Stomach (tissue), 9 donors: ENCODE measurements around the gene MTCL1. TPM values are rescaled to one million over a fixed set of nuclear protein-coding genes. Genes with fewer than 3 reads are reported as not detected.

Source experiments
- DNase-seq, 2 donors: peaks; one replicate each; pipeline versions ENCODE4 v3.0.0 to v3.0.0-alpha.2; 2013 to 2019
- H3K27ac ChIP-seq, 5 donors: fragments of 200-600 bp in 4 of 5; sonication (generic) in 4 of 5; one replicate each; pipeline ENCODE4 v1.5.1; 2013 to 2019; ENCODE audit warnings: mild to moderate bottlenecking in 1 of 5, moderate library complexity in 1 of 5
- H3K27me3 ChIP-seq, 3 donors: fragments of 200-600 bp; sonication (generic); one replicate each; pipeline ENCODE4 v1.5.1; 2017 to 2019; ENCODE audit warnings: mixed run types in 1 of 3
- H3K36me3 ChIP-seq, 4 donors: fragments of 200-600 bp; sonication (generic); 1 replicate in 3 of 4; 2 replicates in 1 of 4; pipeline ENCODE4 v1.5.1; 2016 to 2019
- H3K4me1 ChIP-seq, 4 donors: fragments of 200-600 bp; sonication (generic); one replicate each; pipeline ENCODE4 v1.5.1; 2016 to 2019
- H3K4me3 ChIP-seq, 4 donors: fragments of 200-600 bp; sonication (generic) in 3 of 4; one replicate each; pipeline ENCODE4 v1.5.1; 2016 to 2019; ENCODE audit warnings: mild to moderate bottlenecking in 1 of 4
- H3K9me3 ChIP-seq, 4 donors: fragments of 200-600 bp; sonication (generic); one replicate each; pipeline ENCODE4 v1.5.1; 2016 to 2019
- CTCF ChIP-seq, 7 experiments: fragments of 450-650 bp in 4 of 7; fragments of 200-600 bp in 3 of 7; sonication (generic) in 3 of 7; IDR thresholded peaks; one replicate each; pipeline ENCODE4 v1.5.1; 2016 to 2019; ENCODE audit warnings: antibody characterized with exemption in 7 of 7, control low read depth in 2 of 7, mild to moderate bottlenecking in 1 of 7
- EP300 ChIP-seq: sonication (generic); formaldehyde crosslinking; IDR thresholded peaks from one replicate; pipeline ENCODE4 v1.6.1; 2017; ENCODE audit warnings: antibody characterized with exemption
- POLR2A ChIP-seq, 4 donors: fragments of 450-650 bp; IDR thresholded peaks; one replicate each; pipeline ENCODE4 v1.6.1; 2016; ENCODE audit warnings: antibody characterized with exemption in 4 of 4, control low read depth in 2 of 4, mild to moderate bottlenecking in 1 of 4, moderate library complexity in 1 of 4
- POLR2AphosphoS5 ChIP-seq, 3 donors: sonication (generic); formaldehyde crosslinking; IDR thresholded peaks; one replicate each; pipeline ENCODE4 v1.6.1; 2016; ENCODE audit warnings: antibody characterized with exemption in 3 of 3
- WGBS, 5 donors: extraction: QIAGEN DNeasy Blood & Tissue Kit in 3 of 5; methylation state at CpG; one replicate each; pipeline versions ENCODE4 v1.1.5 to v1.1.7; 2013 to 2018; 5-methylcytosine and 5-hydroxymethylcytosine counted together
- intact Hi-C: fragments of 100-400 bp; cut with DNase I; formaldehyde crosslinking; loops from one replicate; pipeline ENCODE4 v1.15.1; 2023; ENCODE audit warnings: low total_unique reads
- polyA plus RNA-seq, 3 donors: library from polyadenylated mRNA; stranded (reverse); fragments of 200-250 nt; gene quantifications; one replicate each; pipeline ENCODE4 v1.2.3, GENCODE V29; 2013
- total RNA-seq, 5 donors: library from RNA; depleted of rRNA; stranded (reverse); fragments of >200 nt; gene quantifications; one replicate each; pipeline versions ENCODE4 v1.1.0 to v1.2.3, GENCODE V29; 2014 to 2016
- donor health status: healthy with polysubstance abuse.
- donor health status: Bipolar disorder and iron deficiency.
- donor health status: healthy.

MTCL1 gene
- total and polyA plus RNA-seq, 8 donors: 2.3 to 225 (median 20.5) TPM

DNA sequence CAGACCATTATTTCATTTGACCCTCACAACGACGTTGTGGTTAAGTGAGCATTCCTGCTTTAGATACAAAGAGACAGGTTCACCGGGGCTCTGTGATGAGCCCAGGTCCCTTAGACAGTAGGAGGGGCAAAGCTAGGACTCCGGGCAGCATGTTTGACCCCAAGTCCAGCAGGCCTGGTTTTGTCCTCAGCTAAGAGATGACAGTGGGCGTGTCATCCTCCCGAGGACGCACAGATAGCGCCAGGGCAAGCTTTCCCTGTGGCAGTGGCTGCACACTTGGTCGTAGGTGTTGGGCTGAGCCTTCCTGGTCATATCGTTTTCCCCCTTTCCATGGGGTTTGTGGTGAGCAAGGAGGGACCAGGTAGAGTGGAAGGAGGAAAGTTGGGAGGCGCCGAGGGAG, 76.3 kb downstream of the MTCL1 start:
- no peak for DNase-seq
- H3K36me3 ChIP-seq: peaks cover 6 to 54% (median 27%) of the 10 kb centered on the region in 4 donors
- H3K4me3 ChIP-seq: no peak overlapping the region
- H3K4me1 ChIP-seq: peaks cover 0 to 23% (median 9%) of the 10 kb centered on the region in 4 donors
- no peak overlapping the region for H3K27ac ChIP-seq
- intact Hi-C loops: no loop called here
- no peaks in the 10 kb centered on the region for H3K27me3 ChIP-seq
- 87 to 89% (median 88%) methylated on average over 11 to 12 of the region's 12 CpGs for WGBS, 5 donors
- H3K9me3 ChIP-seq: no peaks in the 10 kb centered on the region
- no peak for TF ChIP-seq POLR2AphosphoS5 (IDR thresholded peaks at IDR 0.05)
- TF ChIP-seq EP300: no peak
- TF ChIP-seq CTCF (IDR thresholded peaks at IDR 0.05): no peak
- TF ChIP-seq POLR2A (IDR thresholded peaks at IDR 0.05): no peak

GRCh38 chr18:8783335-8783993, 78.1 kb downstream of the MTCL1 start:
- H3K4me3 ChIP-seq: no peak overlapping the region
- H3K9me3 ChIP-seq: no peaks in the 10 kb centered on the region
- H3K4me1 ChIP-seq: peaks cover 0 to 7% (median 2%) of the 10 kb centered on the region in 4 donors
- H3K27ac ChIP-seq: no peak overlapping the region
- intact Hi-C loops: no loop called here
- TF ChIP-seq POLR2A (IDR thresholded peaks at IDR 0.05): no peak
- no peak for TF ChIP-seq EP300
- no peak for TF ChIP-seq POLR2AphosphoS5 (IDR thresholded peaks at IDR 0.05)
- no peak for TF ChIP-seq CTCF (IDR thresholded peaks at IDR 0.05)
- H3K36me3 ChIP-seq: peaks cover 6 to 68% (median 33%) of the 10 kb centered on the region in 4 donors
- WGBS, 5 donors: 90 to 96% (median 95%) methylated on average over 28 of the region's 28 CpGs
- no peak for DNase-seq
- H3K27me3 ChIP-seq: no peaks in the 10 kb centered on the region

DNA sequence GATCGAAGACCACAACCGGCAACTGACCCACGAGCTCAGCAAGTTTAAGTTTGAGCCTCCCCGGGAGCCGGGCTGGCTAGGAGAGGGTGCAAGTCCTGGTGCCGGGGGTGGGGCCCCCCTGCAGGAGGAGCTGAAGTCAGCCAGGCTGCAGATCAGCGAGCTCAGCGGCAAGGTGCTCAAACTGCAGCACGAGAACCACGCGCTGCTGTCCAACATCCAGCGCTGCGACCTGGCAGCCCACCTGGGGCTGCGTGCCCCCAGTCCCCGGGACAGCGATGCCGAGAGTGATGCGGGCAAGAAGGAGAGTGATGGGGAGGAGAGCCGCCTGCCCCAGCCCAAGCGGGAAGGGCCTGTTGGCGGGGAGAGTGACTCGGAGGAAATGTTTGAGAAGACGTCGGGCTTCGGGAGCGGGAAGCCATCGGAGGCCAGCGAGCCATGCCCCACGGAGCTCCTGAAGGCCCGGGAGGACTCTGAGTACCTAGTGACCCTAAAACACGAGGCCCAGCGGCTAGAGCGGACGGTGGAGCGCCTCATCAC, 78.7 kb downstream of the MTCL1 start:
- DNase-seq: no peak
- Histone ChIP-seq H3K9me3 (no peaks in the 10 kb centered on the region), H3K27me3 (no peaks in the 10 kb centered on the region), H3K27ac (no peak overlapping the region), H3K4me1 (peaks cover 0 to under 1% (median 0%) of the 10 kb centered on the region in 4 donors), H3K36me3 (peaks cover 6 to 64% (median 33%) of the 10 kb centered on the region in 4 donors), H3K4me3 (no peak overlapping the region)
- TF ChIP-seq POLR2AphosphoS5 (IDR thresholded peaks at IDR 0.05) (no peak), EP300 (no peak), POLR2A (IDR thresholded peaks at IDR 0.05) (no peak), CTCF (IDR thresholded peaks at IDR 0.05) (no peak)
- WGBS, 5 donors: 94 to 97% (median 97%) methylated on average over 24 to 35 of the region's 35 CpGs
- intact Hi-C loops: no loop called here

GRCh38 chr18:8785261-8785660, 79.9 kb downstream of the MTCL1 start:
- 94 to 97% (median 96%) methylated on average over 22 to 24 of the region's 24 CpGs for WGBS, 5 donors
- no peak for DNase-seq
- H3K9me3 ChIP-seq: no peaks in the 10 kb centered on the region
- TF ChIP-seq CTCF (IDR thresholded peaks at IDR 0.05): no peak
- no peak for TF ChIP-seq POLR2AphosphoS5 (IDR thresholded peaks at IDR 0.05)
- no peak for TF ChIP-seq POLR2A (IDR thresholded peaks at IDR 0.05)
- TF ChIP-seq EP300: no peak
- intact Hi-C loops: no loop called here
- H3K36me3 ChIP-seq: peaks cover 6 to 56% (median 32%) of the 10 kb centered on the region in 4 donors
- no peaks in the 10 kb centered on the region for H3K4me1 ChIP-seq
- no peak overlapping the region for H3K4me3 ChIP-seq
- no peaks in the 10 kb centered on the region for H3K27me3 ChIP-seq
- no peak overlapping the region for H3K27ac ChIP-seq
